B cell (primary cell): Measurements from ENCODE around the gene TBC1D21. TPM values are rescaled to one million over a fixed set of nuclear protein-coding genes. Genes with fewer than 3 reads are reported as not detected.

Source experiments
- ATAC-seq: fragments of 200-7000 bp; cut with Tn5 transposase; one replicate; pipeline ENCODE4 v1.10.0; 2021; ENCODE audit warnings: low read depth, mild to moderate bottlenecking, moderate number of reproducible peaks, moderate library complexity
- CTCF ChIA-PET: fragments of 350-600 bp; sonication (Branson Sonifier 250); formaldehyde crosslinking; loops from one replicate; lab custom pipeline; 2021; ENCODE audit warnings: antibody characterized with exemption, inconsistent platforms; lab: Charles Lee
- POLR2A ChIA-PET: fragments of 350-600 bp; sonication (Branson Sonifier 250); formaldehyde crosslinking; loops from one replicate; lab custom pipeline; 2021; ENCODE audit warnings: antibody characterized with exemption; lab: Charles Lee
- DNase-seq: peaks from one replicate; pipeline ENCODE4 v3.0.0; 2013
- H2AFZ ChIP-seq: 2 replicates; pipeline ENCODE4 v1.6.1; 2012; ENCODE audit warnings: mild to moderate bottlenecking, low read depth, low read length; ENCODE audit not compliant: insufficient read depth, poor library complexity, severe bottlenecking
- H3K27ac ChIP-seq, 2 donors: 1 replicate in 1 of 2; 2 replicates in 1 of 2; pipeline ENCODE4 v1.5.1; 2012 to 2013; ENCODE audit warnings: low read length in 2 of 2, mild to moderate bottlenecking in 2 of 2, moderate library complexity in 1 of 2
- H3K27me3 ChIP-seq, 4 experiments: fragments of 200-600 bp in 1 of 4; sonication (generic) in 1 of 4; replicated peaks in 1 of 4; 1 replicate in 2 of 4; 2 replicates in 2 of 4; pipeline versions ENCODE4 v1.6.1 to v1.7.0; 2013 to 2016; ENCODE audit warnings: low read length in 3 of 4, mild to moderate bottlenecking in 2 of 4, mixed read lengths in 1 of 4, moderate library complexity in 1 of 4; ENCODE audit not compliant: insufficient read depth in 4 of 4, control insufficient read depth in 3 of 4; ENCODE audit errors: control extremely low read depth in 1 of 4
- H3K36me3 ChIP-seq, 2 experiments: replicated peaks in 1 of 2; 1 replicate in 1 of 2; 2 replicates in 1 of 2; pipeline versions ENCODE4 v1.6.1 to v1.7.1; 2013; ENCODE audit warnings: low read length in 1 of 2; ENCODE audit not compliant: insufficient read depth in 2 of 2, control insufficient read depth in 1 of 2; ENCODE audit errors: control extremely low read depth in 1 of 2, extremely low read depth in 1 of 2
- H3K4me1 ChIP-seq, 2 donors: fragments of 200-600 bp in 1 of 2; sonication (generic) in 1 of 2; 1 replicate in 1 of 2; 2 replicates in 1 of 2; pipeline versions ENCODE4 v1.5.1 to v1.6.1; 2013 to 2017; ENCODE audit warnings: low read length in 2 of 2; ENCODE audit not compliant: control insufficient read depth in 2 of 2, insufficient read depth in 2 of 2
- H3K4me2 ChIP-seq: replicated peaks from 2 replicates; pipeline ENCODE3; 2012; ENCODE audit warnings: mild to moderate bottlenecking, low read depth, low read length; ENCODE audit not compliant: poor library complexity, severe bottlenecking
- H3K4me3 ChIP-seq, 5 experiments: fragments of 200-600 bp in 1 of 5; sonication (generic) in 1 of 5; 1 replicate in 3 of 5; 2 replicates in 2 of 5; pipeline versions ENCODE4 v1.5.1 to v1.7.0; 2011 to 2016; ENCODE audit warnings: low read length in 4 of 5, mild to moderate bottlenecking in 4 of 5, low read depth in 2 of 5, control low read depth in 1 of 5, moderate library complexity in 1 of 5; ENCODE audit not compliant: insufficient read depth in 1 of 5; ENCODE audit errors: control extremely low read depth in 1 of 5, extremely low read depth in 1 of 5
- H3K79me2 ChIP-seq: fragments of 200-600 bp; sonication (generic); one replicate; pipeline ENCODE4 v1.6.0; 2016; ENCODE audit warnings: low read length; ENCODE audit not compliant: control insufficient read depth, insufficient read depth
- H3K9ac ChIP-seq: fragments of 200-600 bp; sonication (generic); 2 replicates; pipeline ENCODE4 v1.6.1; 2017; ENCODE audit warnings: mild to moderate bottlenecking, low read length, moderate library complexity
- H3K9me3 ChIP-seq, 3 donors: one replicate each; pipeline versions ENCODE4 v1.6.1 to v1.7.1; 2013; ENCODE audit warnings: low read length in 2 of 3; ENCODE audit not compliant: control insufficient read depth in 2 of 3, insufficient read depth in 1 of 3; ENCODE audit errors: control extremely low read depth in 1 of 3
- H4K20me1 ChIP-seq: 2 replicates; pipeline ENCODE4 v1.6.0; 2012; ENCODE audit warnings: mild to moderate bottlenecking, low read length; ENCODE audit not compliant: insufficient read depth, control insufficient read depth, poor library complexity, severe bottlenecking
- H3K27ac Mint-ChIP-seq: one replicate; pipeline ENCODE4 v1.8.0; 2021; ENCODE audit warnings: mixed read lengths
- H3K27me3 Mint-ChIP-seq: one replicate; pipeline ENCODE4 v1.8.0; 2021; ENCODE audit warnings: mixed read lengths
- H3K4me1 Mint-ChIP-seq: one replicate; pipeline ENCODE4 v1.8.0; 2021; ENCODE audit warnings: mixed read lengths
- H3K4me3 Mint-ChIP-seq: one replicate; pipeline ENCODE4 v1.8.0; 2021; ENCODE audit warnings: mixed read lengths
- H3K9me3 Mint-ChIP-seq: one replicate; pipeline ENCODE4 v1.8.0; 2022; ENCODE audit warnings: mixed read lengths; ENCODE audit not compliant: insufficient read depth
- CTCF ChIP-seq: fragments of 200-600 bp; IDR thresholded peaks from one replicate; pipeline ENCODE4 v1.8.0; 2022; ENCODE audit warnings: antibody characterized with exemption, mild to moderate bottlenecking
- EZH2 ChIP-seq: IDR thresholded peaks from 2 replicates; pipeline ENCODE4 v1.6.1; 2012; ENCODE audit warnings: borderline replicate concordance, low read depth, mild to moderate bottlenecking, moderate library complexity, low read length; ENCODE audit not compliant: insufficient read depth, poor library complexity, severe bottlenecking
- WGBS: methylation state at CpG from one replicate; pipeline ENCODE4 v1.1.5; 2013; ENCODE audit warnings: missing lambda C conversion rate; ENCODE audit not compliant: insufficient coverage; 5-methylcytosine and 5-hydroxymethylcytosine counted together
- intact Hi-C: fragments of 100-400 bp; cut with micrococcal nuclease; formaldehyde crosslinking; loops from one replicate; pipeline ENCODE4 v1.10.0; 2022
- polyA plus RNA-seq: library from polyadenylated mRNA; depleted of rRNA; stranded (reverse); fragments of >200 nt; gene quantifications from 2 replicates; pipeline ENCODE4 v1.2.3, GENCODE V29; 2012
- total RNA-seq, 2 donors: library from RNA; stranded (reverse); fragments of 120-200 nt in 1 of 2; gene quantifications; 1 replicate in 1 of 2; 2 replicates in 1 of 2; pipeline versions ENCODE4 v1.2.3 to v1.2.4, GENCODE V29; 2013 to 2022

TBC1D21 gene
- total and polyA plus RNA-seq, 2 donors (not counting 1 experiment from before 2014, with no cell fraction given), result not detected

- no peaks in the 10 kb centered on the region for H4K20me1 ChIP-seq
- H3K27me3 Mint-ChIP-seq, result peaks cover 24% of the 10 kb centered on the region
- peaks cover 0 to 44% (median 16%) of the 10 kb centered on the region in 4 experiments for H3K27me3 ChIP-seq
- peak within 1 kb of the TSS; percentile 62 for H3K9ac ChIP-seq
- H3K36me3 ChIP-seq, result no peaks in the 10 kb centered on the region
- peak within 1 kb of the TSS; percentile 82 for H2AFZ ChIP-seq
- CTCF ChIA-PET, result interaction anchor here (1.3 to 2.6 kb wide), 5 partner anchors 10 to 52 kb away, joined by 3 to 8 read pairs (median 3); no protein-coding TSS in a partner anchor
- peak within 1 kb of the TSS in 3 of 5 experiments; percentile 50 to 65 (median 56) for H3K4me3 ChIP-seq
- H3K27ac Mint-ChIP-seq, result no peak within 1 kb of the TSS
- ATAC-seq (no peak), DNase-seq (peak; percentile 36)
- H3K79me2 ChIP-seq, result no peaks in the 10 kb centered on the region
- intact Hi-C loops, result no loop called here
- H3K4me3 Mint-ChIP-seq, result peak within 1 kb of the TSS; percentile 70
- H3K27ac ChIP-seq, result peak within 1 kb of the TSS in 1 of 2 donors; percentile 39
- H3K4me1 ChIP-seq, result peaks cover 6 to 11% of the 10 kb centered on the region in 2 donors
- no peak for TF ChIP-seq CTCF
- TF ChIP-seq EZH2, result no peak
- peaks cover 10% of the 10 kb centered on the region for H3K4me1 Mint-ChIP-seq
- POLR2A ChIA-PET, result no interaction called here
- peaks cover 0 to 5% (median 0%) of the 10 kb centered on the region in 3 donors for H3K9me3 ChIP-seq
- H3K4me2 ChIP-seq, result peak within 1 kb of the TSS; percentile 78
- no peaks in the 10 kb centered on the region for H3K9me3 Mint-ChIP-seq
- 16% methylated on average over 47 of the region's 47 CpGs for WGBS
Measured at GRCh38 chr15:73926219-73927002, 53.0 kb downstream of the TBC1D21 start, which contains the start of gene LOXL1. TSS of gene LOXL1 (plus strand) at chr15:73926462. CDS start at chr15:73926784, 322 bp downstream.
